ENCODE data around the gene TMEM132D. TPM values are rescaled to one million over a fixed set of nuclear protein-coding genes. Genes with fewer than 3 reads are reported as not detected.

TMEM132D gene
- total RNA-seq, 2 donors from 2014 or later, result 4.4 to 14.2 TPM

DNA sequence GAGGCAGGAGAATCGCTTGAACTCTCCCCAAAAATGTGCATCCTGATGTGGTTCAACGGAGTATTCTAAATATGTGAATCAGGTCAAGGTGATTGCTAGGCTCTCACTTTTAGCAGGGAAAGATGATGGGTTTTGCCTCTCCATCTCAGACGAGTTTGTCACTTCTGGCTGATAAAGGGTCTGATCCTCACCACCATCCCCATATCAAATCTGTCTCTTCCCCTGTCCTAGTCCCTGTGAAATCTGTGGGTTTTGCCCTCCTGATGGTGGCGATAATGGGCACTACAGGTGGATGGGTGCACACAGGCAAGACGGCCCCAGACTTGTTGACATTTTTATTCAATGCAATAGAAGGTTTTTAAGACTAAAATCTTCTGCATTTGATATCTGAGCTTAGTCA lies 665.9 kb downstream of the TMEM132D start:
- no peaks in the 10 kb centered on the region for H3K27me3 Mint-ChIP-seq (ENCODE audit: insufficient read depth)
- no peaks in the 10 kb centered on the region for H3K4me1 Mint-ChIP-seq
- no peaks in the 10 kb centered on the region for H3K27me3 ChIP-seq (ENCODE audit: control insufficient read depth, insufficient read depth, low read length, poor library complexity, severe bottlenecking)
- no peaks in the 10 kb centered on the region for H3K9me3 Mint-ChIP-seq
- H3K4me1 ChIP-seq (ENCODE audit: control insufficient read depth, insufficient read depth, low read length), result no peaks in the 10 kb centered on the region
- 84 to 94% methylated on average over 4 to 5 of the region's 5 CpGs for WGBS, 2 experiments (ENCODE audit: insufficient coverage in 1 of 2, insufficient read length in 1 of 2)
- no peak overlapping the region for H3K4me3 Mint-ChIP-seq
- no peak for DNase-seq
- no peaks in the 10 kb centered on the region for H3K36me3 ChIP-seq (ENCODE audit: control insufficient read depth, insufficient read depth, low read length)
- H3K27ac Mint-ChIP-seq, result no peak overlapping the region
- peak; percentile 44 for TF ChIP-seq CTCF (conservative IDR thresholded peaks at IDR 0.05)
- no peak overlapping the region for H3K9ac ChIP-seq (ENCODE audit: extremely low read depth, low read length, poor library complexity, severe bottlenecking)
- no peak overlapping the region for H3K27ac ChIP-seq (ENCODE audit: low read depth, low read length)
- H3K36me3 Mint-ChIP-seq (ENCODE audit: low read depth), result no peaks in the 10 kb centered on the region
- no peaks in the 10 kb centered on the region for H3K9me3 ChIP-seq (ENCODE audit: control insufficient read depth, low read length)
- H3K4me3 ChIP-seq (ENCODE audit: low read length), result no peak overlapping the region

DNA sequence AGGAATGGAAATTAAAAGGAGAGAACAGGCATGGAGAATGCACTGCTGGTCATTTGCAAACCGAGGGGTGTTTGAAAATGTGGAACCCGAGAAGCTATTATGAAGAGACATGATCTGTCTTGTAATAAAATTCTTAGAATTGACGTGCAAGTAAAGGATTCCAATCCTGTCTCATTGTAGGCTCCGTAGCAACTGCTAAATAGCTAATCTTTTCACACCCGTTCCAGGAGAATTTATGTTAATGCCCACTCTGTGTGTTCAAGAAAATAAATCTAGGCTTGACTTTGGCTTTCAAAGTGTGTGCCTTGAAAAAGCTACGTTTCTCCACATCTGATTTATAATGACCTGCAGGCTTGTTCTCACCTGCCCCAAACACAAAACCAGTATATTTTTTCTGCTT lies 669.6 kb downstream of the TMEM132D start:
- Histone ChIP-seq H3K9me3 (ENCODE audit: control insufficient read depth, low read length) (no peaks in the 10 kb centered on the region), H3K4me1 (ENCODE audit: control insufficient read depth, insufficient read depth, low read length) (no peaks in the 10 kb centered on the region), H3K36me3 (ENCODE audit: control insufficient read depth, insufficient read depth, low read length) (no peaks in the 10 kb centered on the region), H3K9ac (ENCODE audit: extremely low read depth, low read length, poor library complexity, severe bottlenecking) (no peak overlapping the region), H3K27ac (ENCODE audit: low read depth, low read length) (no peak overlapping the region), H3K27me3 (ENCODE audit: control insufficient read depth, insufficient read depth, low read length, poor library complexity, severe bottlenecking) (no peaks in the 10 kb centered on the region), H3K4me3 (ENCODE audit: low read length) (no peak overlapping the region)
- Mint-ChIP-seq H3K4me1 (no peaks in the 10 kb centered on the region), H3K4me3 (no peak overlapping the region), H3K9me3 (no peaks in the 10 kb centered on the region), H3K27ac (no peak overlapping the region), H3K27me3 (ENCODE audit: insufficient read depth) (no peaks in the 10 kb centered on the region), H3K36me3 (ENCODE audit: low read depth) (no peaks in the 10 kb centered on the region)
- TF ChIP-seq CTCF (conservative IDR thresholded peaks at IDR 0.05), result no peak
- no peak for DNase-seq
- WGBS, 2 experiments (ENCODE audit: insufficient coverage in 1 of 2, insufficient read length in 1 of 2), result 72 to 79% methylated on average over 5 to 6 of the region's 6 CpGs

DNA sequence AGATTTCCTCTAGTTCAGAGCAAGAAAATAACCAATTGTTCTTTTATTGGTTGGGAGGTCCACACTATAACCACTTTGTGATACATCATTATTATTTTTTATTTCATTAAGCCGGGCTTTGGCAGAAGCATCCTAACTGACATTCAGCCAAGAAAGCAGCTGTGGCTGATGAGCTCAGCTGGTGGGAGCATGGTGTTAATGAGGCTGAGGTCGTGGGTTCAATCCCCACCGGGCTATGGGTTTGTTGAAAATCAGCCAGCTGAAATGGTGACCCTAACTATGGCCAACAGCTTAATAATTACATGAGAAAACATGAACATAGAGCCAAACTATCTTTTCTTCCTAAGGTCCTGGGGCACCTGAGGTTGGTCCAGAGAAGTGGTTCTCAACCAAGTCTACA lies 672.3 kb downstream of the TMEM132D start:
- H3K36me3 Mint-ChIP-seq (ENCODE audit: low read depth), result peaks cover 4% of the 10 kb centered on the region
- H3K27ac Mint-ChIP-seq, result no peak overlapping the region
- no peak overlapping the region for H3K4me3 Mint-ChIP-seq

More for the DNA sequence above, 672.3 kb downstream of the TMEM132D start:
- TF ChIP-seq CTCF (conservative IDR thresholded peaks at IDR 0.05), result no peak
- H3K27ac ChIP-seq (ENCODE audit: low read depth, low read length), result no peak overlapping the region
- Mint-ChIP-seq H3K9me3 (no peaks in the 10 kb centered on the region), H3K27me3 (ENCODE audit: insufficient read depth) (no peaks in the 10 kb centered on the region), H3K4me1 (peaks cover 5% of the 10 kb centered on the region)
- H3K36me3 ChIP-seq (ENCODE audit: control insufficient read depth, insufficient read depth, low read length), result no peaks in the 10 kb centered on the region
- 98 to 100% methylated on average over 1 to 3 of the region's 3 CpGs for WGBS, 2 experiments (ENCODE audit: insufficient coverage in 1 of 2, insufficient read length in 1 of 2)
- H3K4me3 ChIP-seq (ENCODE audit: low read length), result no peak overlapping the region
- no peak overlapping the region for H3K9ac ChIP-seq (ENCODE audit: extremely low read depth, low read length, poor library complexity, severe bottlenecking)
- H3K9me3 ChIP-seq (ENCODE audit: control insufficient read depth, low read length), result no peaks in the 10 kb centered on the region
- no peaks in the 10 kb centered on the region for H3K27me3 ChIP-seq (ENCODE audit: control insufficient read depth, insufficient read depth, low read length, poor library complexity, severe bottlenecking)
- DNase-seq, result no peak
- H3K4me1 ChIP-seq (ENCODE audit: control insufficient read depth, insufficient read depth, low read length), result no peaks in the 10 kb centered on the region
